ENCODE measurements around the gene DEPP1.

- TF ChIP-seq ZNF274 (IDR thresholded peaks at IDR 0.05; ENCODE audit: low read depth, low read length) (no peak), YY1 (IDR thresholded peaks at IDR 0.05; ENCODE audit: insufficient read depth, insufficient read length) (no peak)
Observed at GRCh38 chr10:44965651-44966097, 12.9 kb downstream of the DEPP1 start.

Measured in NT2/D1 (cell line).